Cortex of kidney (tissue), 1 donor: Measurements from ENCODE around the gene CRIM1.

Source experiments
- DNase-seq: peaks from one replicate; lab custom pipeline; 2025; lab: John Stamatoyannopoulos, UW

CRIM1 gene

GRCh38 chr2:36456227-36457175 lies 100.9 kb downstream of the CRIM1 start:
- DNase-seq = no peak

- no peak for DNase-seq
Observed at GRCh38 chr2:36458106-36458505, 102.5 kb downstream of the CRIM1 start.

GRCh38 chr2:36459725-36460137 lies 104.2 kb downstream of the CRIM1 start:
- DNase-seq = no peak

- DNase-seq = no peak
Observed at GRCh38 chr2:36461039-36461681, 105.6 kb downstream of the CRIM1 start.

GRCh38 chr2:36462311-36462935 lies 106.8 kb downstream of the CRIM1 start:
- no peak for DNase-seq

GRCh38 chr2:36463365-36463764 lies 107.8 kb downstream of the CRIM1 start:
- DNase-seq = no peak

GRCh38 chr2:36464006-36464721 lies 108.6 kb downstream of the CRIM1 start:
- DNase-seq = no peak

- no peak for DNase-seq
Observed at GRCh38 chr2:36466135-36466534, 110.6 kb downstream of the CRIM1 start.

- no peak for DNase-seq
Observed at GRCh38 chr2:36468463-36469105, 113.0 kb downstream of the CRIM1 start.

- DNase-seq = no peak
Observed at GRCh38 chr2:36469106-36469477, 113.5 kb downstream of the CRIM1 start.

- no peak for DNase-seq
Observed at GRCh38 chr2:36469710-36470109, 114.1 kb downstream of the CRIM1 start.

GRCh38 chr2:36473230-36473629 lies 117.7 kb downstream of the CRIM1 start:
- no peak for DNase-seq

GRCh38 chr2:36476411-36476810 lies 120.8 kb downstream of the CRIM1 start:
- DNase-seq = no peak

- no peak for DNase-seq
Observed at GRCh38 chr2:36477315-36477714, 121.7 kb downstream of the CRIM1 start.

GRCh38 chr2:36477746-36478145 lies 122.2 kb downstream of the CRIM1 start:
- no peak for DNase-seq

- no peak for DNase-seq
Observed at GRCh38 chr2:36478332-36478738, 122.8 kb downstream of the CRIM1 start.

- no peak for DNase-seq
Observed at GRCh38 chr2:36478999-36479398, 123.4 kb downstream of the CRIM1 start.

GRCh38 chr2:36479406-36479805 lies 123.8 kb downstream of the CRIM1 start:
- DNase-seq = no peak

GRCh38 chr2:36480028-36480427 lies 124.5 kb downstream of the CRIM1 start:
- DNase-seq = no peak

GRCh38 chr2:36480636-36481035 lies 125.1 kb downstream of the CRIM1 start:
- DNase-seq = no peak

GRCh38 chr2:36481709-36482108 lies 126.1 kb downstream of the CRIM1 start:
- DNase-seq = no peak
